GM23248 (cell line): ENCODE data around the gene CADPS2.

Experiments
- EZH2 ChIP-seq: fragments of 200-600 bp; sonication (generic); IDR thresholded peaks from 2 replicates; pipeline ENCODE4 v1.6.1; 2018; ENCODE audit warnings: antibody characterized with exemption, mild to moderate bottlenecking; ENCODE audit not compliant: insufficient read depth, poor library complexity, severe bottlenecking
- EZH2phosphoT487 ChIP-seq: fragments of 200-600 bp; sonication (generic); IDR thresholded peaks from 2 replicates; pipeline ENCODE4 v1.6.1; 2018; ENCODE audit warnings: antibody characterized with exemption, moderate library complexity, mild to moderate bottlenecking, low read depth; ENCODE audit not compliant: insufficient read depth

GRCh38 chr7:122768827-122769226 lies 117.4 kb downstream of the CADPS2 start:
- no peak for TF ChIP-seq EZH2
- TF ChIP-seq EZH2phosphoT487: no peak
